Type B pancreatic cell (in vitro differentiated cells): ENCODE results near the gene RASGRF2. TPM values are rescaled to one million over a fixed set of nuclear protein-coding genes. Genes with fewer than 3 reads are reported as not detected.
"Not testable (repeated sequence)": the region's sequence is repeated elsewhere in the genome, so short reads cannot be mapped to it uniquely, and the experiment has no call there.

ENCODE experiments used
- DNase-seq: peaks from one replicate; pipeline ENCODE4 v3.0.0; 2021; ENCODE audit warnings: mixed read lengths; ENCODE audit not compliant: unreplicated experiment; ENCODE audit errors: extremely low spot score
- H3K27ac Mint-ChIP-seq: 2 replicates; pipeline ENCODE4 v1.8.0; 2021; ENCODE audit warnings: mild to moderate bottlenecking, mixed read lengths
- H3K27me3 Mint-ChIP-seq: 2 replicates; pipeline ENCODE4 v1.8.0; 2021; ENCODE audit warnings: mixed read lengths
- H3K36me3 Mint-ChIP-seq: 2 replicates; pipeline ENCODE4 v1.8.0; 2021; ENCODE audit warnings: mixed read lengths
- H3K4me1 Mint-ChIP-seq: one replicate; pipeline ENCODE4 v1.8.0; 2021; ENCODE audit warnings: mixed read lengths; ENCODE audit not compliant: unreplicated experiment
- H3K4me3 Mint-ChIP-seq: 2 replicates; pipeline ENCODE4 v1.8.0; 2021; ENCODE audit warnings: mild to moderate bottlenecking, mixed read lengths
- H3K9me3 Mint-ChIP-seq: 2 replicates; pipeline ENCODE4 v1.8.0; 2021; ENCODE audit warnings: mixed read lengths
- total RNA-seq: library from RNA; stranded (reverse); gene quantifications from 2 replicates; pipeline ENCODE4 v1.2.1, GENCODE V29; 2021; ENCODE audit warnings: low replicate concordance
- TF ChIP-seq, protein P1 (sequence below): fragments of 200-600 bp; sonication (generic); conservative IDR thresholded peaks from 2 replicates; pipeline ENCODE4 v1.5.0; 2021; ENCODE audit warnings: antibody characterized with exemption, mild to moderate bottlenecking

RASGRF2 gene
- total RNA-seq, 1 donor from 2014 or later = 2.1 TPM

DNA sequence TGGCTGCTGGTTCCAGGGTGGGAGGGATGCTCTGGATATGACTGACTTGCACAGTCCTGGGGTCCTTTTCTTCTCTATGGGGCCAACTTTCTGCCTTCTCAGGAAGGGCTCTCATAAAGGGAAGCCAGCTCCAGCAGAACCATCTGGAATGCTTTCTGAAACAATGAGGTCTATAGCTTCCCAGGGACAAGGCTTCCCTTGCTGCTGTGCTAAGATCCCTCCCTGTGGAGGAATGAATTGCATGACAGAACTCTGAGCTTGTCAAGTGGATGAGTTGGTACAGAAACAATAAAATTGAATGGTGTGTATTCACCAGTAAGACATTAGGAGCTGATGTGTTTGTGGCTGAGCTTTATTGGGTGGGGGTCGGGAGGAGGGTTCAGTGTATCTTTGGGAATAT lies 292.7 kb downstream of the RASGRF2 start:
- Mint-ChIP-seq H3K9me3 (no peaks in the 10 kb centered on the region), H3K4me1 (no peaks in the 10 kb centered on the region)
- TF ChIP-seq, protein P1, sequence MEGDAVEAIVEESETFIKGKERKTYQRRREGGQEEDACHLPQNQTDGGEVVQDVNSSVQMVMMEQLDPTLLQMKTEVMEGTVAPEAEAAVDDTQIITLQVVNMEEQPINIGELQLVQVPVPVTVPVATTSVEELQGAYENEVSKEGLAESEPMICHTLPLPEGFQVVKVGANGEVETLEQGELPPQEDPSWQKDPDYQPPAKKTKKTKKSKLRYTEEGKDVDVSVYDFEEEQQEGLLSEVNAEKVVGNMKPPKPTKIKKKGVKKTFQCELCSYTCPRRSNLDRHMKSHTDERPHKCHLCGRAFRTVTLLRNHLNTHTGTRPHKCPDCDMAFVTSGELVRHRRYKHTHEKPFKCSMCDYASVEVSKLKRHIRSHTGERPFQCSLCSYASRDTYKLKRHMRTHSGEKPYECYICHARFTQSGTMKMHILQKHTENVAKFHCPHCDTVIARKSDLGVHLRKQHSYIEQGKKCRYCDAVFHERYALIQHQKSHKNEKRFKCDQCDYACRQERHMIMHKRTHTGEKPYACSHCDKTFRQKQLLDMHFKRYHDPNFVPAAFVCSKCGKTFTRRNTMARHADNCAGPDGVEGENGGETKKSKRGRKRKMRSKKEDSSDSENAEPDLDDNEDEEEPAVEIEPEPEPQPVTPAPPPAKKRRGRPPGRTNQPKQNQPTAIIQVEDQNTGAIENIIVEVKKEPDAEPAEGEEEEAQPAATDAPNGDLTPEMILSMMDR = no peak

GRCh38 chr5:81253875-81254274 lies 293.7 kb downstream of the RASGRF2 start:
- peaks cover 22% of the 10 kb centered on the region for H3K36me3 Mint-ChIP-seq
- no peak overlapping the region for H3K27ac Mint-ChIP-seq
- H3K4me1 Mint-ChIP-seq = no peaks in the 10 kb centered on the region
- DNase-seq = no peak
- no peaks in the 10 kb centered on the region for H3K27me3 Mint-ChIP-seq
- TF ChIP-seq, protein P1 = no peak
- no peaks in the 10 kb centered on the region for H3K9me3 Mint-ChIP-seq
- H3K4me3 Mint-ChIP-seq = no peak overlapping the region

More for the DNA sequence above, 292.7 kb downstream of the RASGRF2 start:
- Mint-ChIP-seq H3K4me3 (no peak overlapping the region), H3K36me3 (peaks cover 22% of the 10 kb centered on the region), H3K27me3 (no peaks in the 10 kb centered on the region), H3K27ac (no peak overlapping the region)
- DNase-seq = no peak

GRCh38 chr5:81254886-81255559 lies 294.9 kb downstream of the RASGRF2 start:
- no peak for DNase-seq
- peaks cover 25% of the 10 kb centered on the region for H3K36me3 Mint-ChIP-seq
- peaks cover 6% of the 10 kb centered on the region for H3K9me3 Mint-ChIP-seq
- H3K4me3 Mint-ChIP-seq = no peak overlapping the region
- no peak overlapping the region for H3K27ac Mint-ChIP-seq
- TF ChIP-seq, protein P1 = no peak
- no peaks in the 10 kb centered on the region for H3K27me3 Mint-ChIP-seq
- H3K4me1 Mint-ChIP-seq = no peaks in the 10 kb centered on the region

GRCh38 chr5:81256766-81257165 lies 296.6 kb downstream of the RASGRF2 start:
- H3K27me3 Mint-ChIP-seq = no peaks in the 10 kb centered on the region
- peaks cover 6% of the 10 kb centered on the region for H3K9me3 Mint-ChIP-seq
- H3K4me1 Mint-ChIP-seq = no peaks in the 10 kb centered on the region
- peaks cover 25% of the 10 kb centered on the region for H3K36me3 Mint-ChIP-seq
- H3K27ac Mint-ChIP-seq = no peak overlapping the region
- DNase-seq = no peak
- TF ChIP-seq, protein P1 = no peak
- H3K4me3 Mint-ChIP-seq = no peak overlapping the region

- H3K4me1 Mint-ChIP-seq, H3K27ac Mint-ChIP-seq, H3K4me3 Mint-ChIP-seq, DNase-seq, H3K27me3 Mint-ChIP-seq: not testable (repeated sequence)
- Mint-ChIP-seq H3K9me3 (peaks cover 11% of the 10 kb centered on the region), H3K36me3 (peaks cover 28% of the 10 kb centered on the region)
Measured at GRCh38 chr5:81262796-81263195, 302.6 kb downstream of the RASGRF2 start.

- Mint-ChIP-seq H3K4me1 (no peaks in the 10 kb centered on the region), H3K27me3 (no peaks in the 10 kb centered on the region), H3K27ac (no peak overlapping the region), H3K4me3 (no peak overlapping the region), H3K36me3 (peaks cover 21% of the 10 kb centered on the region), H3K9me3 (peaks cover 5% of the 10 kb centered on the region)
- TF ChIP-seq, protein P1 = no peak
- no peak for DNase-seq
Measured at GRCh38 chr5:81265101-81265500, 304.9 kb downstream of the RASGRF2 start.
